Astrocyte (in vitro differentiated cells and primary cell): ENCODE results near the gene KY.

ENCODE experiments used
- EZH2 ChIP-seq: IDR thresholded peaks from 2 replicates; pipeline ENCODE4 v1.6.1; 2012; ENCODE audit warnings: mild to moderate bottlenecking, low read length, inconsistent platforms; ENCODE audit not compliant: insufficient read depth
- TF ChIP-seq, protein P1 (sequence below): IDR thresholded peaks from 2 replicates; pipeline ENCODE4 v1.5.1; 2011; ENCODE audit warnings: low read depth, mild to moderate bottlenecking, inconsistent platforms, low read length, moderate library complexity; ENCODE audit not compliant: insufficient read depth

- TF ChIP-seq, protein P1, sequence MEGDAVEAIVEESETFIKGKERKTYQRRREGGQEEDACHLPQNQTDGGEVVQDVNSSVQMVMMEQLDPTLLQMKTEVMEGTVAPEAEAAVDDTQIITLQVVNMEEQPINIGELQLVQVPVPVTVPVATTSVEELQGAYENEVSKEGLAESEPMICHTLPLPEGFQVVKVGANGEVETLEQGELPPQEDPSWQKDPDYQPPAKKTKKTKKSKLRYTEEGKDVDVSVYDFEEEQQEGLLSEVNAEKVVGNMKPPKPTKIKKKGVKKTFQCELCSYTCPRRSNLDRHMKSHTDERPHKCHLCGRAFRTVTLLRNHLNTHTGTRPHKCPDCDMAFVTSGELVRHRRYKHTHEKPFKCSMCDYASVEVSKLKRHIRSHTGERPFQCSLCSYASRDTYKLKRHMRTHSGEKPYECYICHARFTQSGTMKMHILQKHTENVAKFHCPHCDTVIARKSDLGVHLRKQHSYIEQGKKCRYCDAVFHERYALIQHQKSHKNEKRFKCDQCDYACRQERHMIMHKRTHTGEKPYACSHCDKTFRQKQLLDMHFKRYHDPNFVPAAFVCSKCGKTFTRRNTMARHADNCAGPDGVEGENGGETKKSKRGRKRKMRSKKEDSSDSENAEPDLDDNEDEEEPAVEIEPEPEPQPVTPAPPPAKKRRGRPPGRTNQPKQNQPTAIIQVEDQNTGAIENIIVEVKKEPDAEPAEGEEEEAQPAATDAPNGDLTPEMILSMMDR, result no peak
- TF ChIP-seq EZH2, result no peak
These were observed 12.3 kb downstream of the KY start for GRCh38 chr3:134638385-134639030.
